ENCODE measurements around the gene FBXO2.
"Not testable (repeated sequence)": the region's sequence is repeated elsewhere in the genome, so short reads cannot be mapped to it uniquely, and the experiment has no call there.

Gene FBXO2

GRCh38 chr1:11617314-11617713 is 36.9 kb downstream of the FBXO2 start:
- no peak for TF ChIP-seq TAF1 (IDR thresholded peaks at IDR 0.05; ENCODE audit: low read depth, low read length)
- TF ChIP-seq POLR2A (IDR thresholded peaks at IDR 0.05; ENCODE audit: low read depth, low read length) = no peak
- FAIRE-seq (no peak), DNase-seq (ENCODE audit: insufficient read length, low spot score) (no peak)

DNA sequence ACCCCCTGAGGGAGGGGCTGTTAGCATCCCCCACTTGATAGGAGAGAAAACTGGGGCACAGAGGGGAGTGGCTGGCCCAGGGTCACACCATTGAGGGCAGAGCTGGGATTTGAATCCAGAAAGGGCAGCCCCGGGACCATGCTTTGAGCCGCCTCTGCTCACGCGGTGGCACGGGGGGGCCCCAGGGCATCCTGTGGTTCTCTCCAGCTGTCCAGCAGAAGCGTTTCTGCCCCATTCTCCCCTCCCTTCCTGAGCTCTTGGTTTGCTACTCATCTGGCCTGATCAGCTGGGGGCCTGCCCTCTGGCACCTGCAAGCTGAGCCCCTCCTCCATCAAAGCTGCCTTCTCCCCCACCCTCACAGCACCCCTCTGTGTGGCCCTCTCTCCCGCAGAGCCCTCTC is 37.5 kb downstream of the FBXO2 start:
- DNase-seq (ENCODE audit: insufficient read length, low spot score) = no peak
- TF ChIP-seq POLR2A (IDR thresholded peaks at IDR 0.05; ENCODE audit: low read depth, low read length) = no peak
- no peak for FAIRE-seq

DNA sequence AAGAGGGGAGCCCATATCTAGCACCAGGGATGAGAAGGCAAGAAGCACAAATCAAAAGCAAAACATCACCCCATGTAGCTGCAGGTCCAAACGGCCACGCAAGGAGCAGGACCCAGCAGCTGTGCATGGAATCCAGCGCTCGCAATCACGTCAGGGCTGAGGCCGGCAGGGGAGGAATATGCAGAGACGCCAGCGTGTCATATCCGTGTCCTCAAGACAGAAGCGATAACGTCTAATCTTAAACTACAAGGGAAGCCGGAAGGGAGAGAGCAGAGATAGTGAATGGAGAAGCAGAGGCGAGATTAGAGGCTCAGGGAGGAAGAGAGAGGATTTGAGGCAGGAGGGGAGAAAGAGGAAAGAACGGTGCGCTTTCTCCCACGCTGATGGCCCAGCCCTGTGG is 39.1 kb downstream of the FBXO2 start:
- TF ChIP-seq POU2F2 (IDR thresholded peaks at IDR 0.05; ENCODE audit: low read depth, low read length) (no peak), POLR2AphosphoS5 (IDR thresholded peaks at IDR 0.05; ENCODE audit: low read depth, low read length) (no peak), POLR2A (IDR thresholded peaks at IDR 0.05; ENCODE audit: low read depth, low read length) (no peak), TAF1 (IDR thresholded peaks at IDR 0.05; ENCODE audit: low read depth, low read length) (no peak), SPI1 (IDR thresholded peaks at IDR 0.05; ENCODE audit: low read depth, low read length) (no peak), PAX5 (IDR thresholded peaks at IDR 0.05; ENCODE audit: insufficient read depth, low read length, severe bottlenecking) (no peak)
- DNase-seq (ENCODE audit: insufficient read length, low spot score) (no peak), FAIRE-seq (no peak)

DNA sequence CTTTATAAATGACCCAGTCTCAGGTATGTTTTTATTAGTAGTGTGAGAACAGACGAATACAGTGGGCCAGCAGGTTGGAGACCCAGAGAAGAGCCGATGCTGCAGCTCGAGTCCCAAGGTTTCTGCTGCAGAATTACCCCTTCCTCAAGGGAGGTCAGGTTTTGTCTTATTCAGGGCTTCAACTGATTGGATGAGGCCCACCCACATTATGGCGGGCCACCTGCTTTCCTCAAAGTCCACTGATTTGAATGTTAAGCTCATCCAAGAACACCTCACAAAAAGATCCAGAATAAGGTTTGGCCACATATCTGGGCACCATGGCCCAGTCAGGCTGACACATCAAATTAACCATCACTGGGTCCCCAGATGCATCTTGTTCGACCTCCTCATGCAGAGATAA is 40.9 kb downstream of the FBXO2 start:
- FAIRE-seq (no peak), DNase-seq (ENCODE audit: insufficient read length, low spot score) (no peak)
- TF ChIP-seq POU2F2 (IDR thresholded peaks at IDR 0.05; ENCODE audit: low read depth, low read length) = no peak
- TF ChIP-seq SPI1 (IDR thresholded peaks at IDR 0.05; ENCODE audit: low read depth, low read length) = no peak
- TF ChIP-seq POLR2AphosphoS5 (IDR thresholded peaks at IDR 0.05; ENCODE audit: low read depth, low read length) = no peak
- no peak for TF ChIP-seq PAX5 (IDR thresholded peaks at IDR 0.05; ENCODE audit: insufficient read depth, low read length, severe bottlenecking)
- TF ChIP-seq POLR2A (IDR thresholded peaks at IDR 0.05; ENCODE audit: low read depth, low read length) = no peak
- no peak for TF ChIP-seq TAF1 (IDR thresholded peaks at IDR 0.05; ENCODE audit: low read depth, low read length)

GRCh38 chr1:11611638-11612327 is 42.4 kb downstream of the FBXO2 start:
- DNase-seq (ENCODE audit: insufficient read length, low spot score) = no peak
- no peak for FAIRE-seq
- no peak for TF ChIP-seq POU2F2 (IDR thresholded peaks at IDR 0.05; ENCODE audit: low read depth, low read length)
- TF ChIP-seq PAX5 (IDR thresholded peaks at IDR 0.05; ENCODE audit: insufficient read depth, low read length, severe bottlenecking) = no peak
- TF ChIP-seq TAF1 (IDR thresholded peaks at IDR 0.05; ENCODE audit: low read depth, low read length) = no peak

GRCh38 chr1:11610629-11611180 is 43.5 kb downstream of the FBXO2 start:
- DNase-seq (ENCODE audit: insufficient read length, low spot score) (no peak), FAIRE-seq (no peak)
- TF ChIP-seq SPI1 (IDR thresholded peaks at IDR 0.05; ENCODE audit: low read depth, low read length) (no peak), TAF1 (IDR thresholded peaks at IDR 0.05; ENCODE audit: low read depth, low read length) (no peak), PAX5 (IDR thresholded peaks at IDR 0.05; ENCODE audit: insufficient read depth, low read length, severe bottlenecking) (no peak), POLR2A (IDR thresholded peaks at IDR 0.05; ENCODE audit: low read depth, low read length) (no peak), POU2F2 (IDR thresholded peaks at IDR 0.05; ENCODE audit: low read depth, low read length) (no peak), POLR2AphosphoS5 (IDR thresholded peaks at IDR 0.05; ENCODE audit: low read depth, low read length) (no peak)

DNA sequence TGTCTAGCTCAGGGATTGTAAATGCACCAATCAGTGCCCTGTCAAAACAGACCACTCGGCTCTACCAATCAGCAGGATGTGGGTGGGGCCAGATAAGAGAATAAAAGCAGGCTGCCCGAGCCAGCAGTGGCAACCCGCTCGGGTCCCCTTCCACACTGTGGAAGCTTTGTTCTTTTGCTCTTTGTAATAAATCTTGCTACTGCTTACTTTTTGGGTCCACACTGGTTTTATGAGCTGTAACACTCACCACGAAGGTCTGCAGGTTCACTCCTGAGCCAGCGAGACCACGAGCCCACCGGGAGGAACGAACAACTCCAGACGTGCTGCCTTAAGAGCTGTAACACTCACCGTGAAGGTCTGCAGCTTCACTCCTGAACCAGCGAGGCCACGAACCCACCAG is 44.9 kb downstream of the FBXO2 start:
- DNase-seq (ENCODE audit: insufficient read length, low spot score); FAIRE-seq: not testable (repeated sequence)

DNA sequence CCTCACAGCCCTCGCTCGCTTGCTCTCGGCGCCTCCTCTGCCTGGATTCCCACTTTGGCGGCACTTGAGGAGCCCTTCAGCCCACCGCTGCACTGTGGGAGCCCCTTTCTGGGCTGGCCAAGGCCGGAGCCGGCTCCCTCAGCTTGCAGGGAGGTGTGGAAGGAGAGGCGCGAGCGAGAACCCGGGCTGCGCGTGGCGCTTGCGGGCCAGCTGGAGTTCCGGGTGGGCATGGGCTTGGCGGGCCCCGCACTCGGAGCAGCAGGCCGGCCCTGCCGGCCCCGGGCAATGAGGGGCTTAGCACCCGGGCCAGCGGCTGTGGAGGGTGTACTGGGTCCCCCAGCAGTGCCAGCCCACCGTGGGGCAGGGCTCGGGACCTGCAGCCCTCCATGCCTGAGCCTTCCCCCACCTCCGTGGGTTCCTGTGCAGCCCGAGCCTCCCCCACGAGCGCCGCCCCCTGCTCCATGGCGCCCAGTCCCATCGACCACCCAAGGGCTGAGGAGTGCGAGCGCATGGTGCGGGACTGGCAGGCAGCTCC is 45.6 kb downstream of the FBXO2 start:
- not testable (repeated sequence) for FAIRE-seq; DNase-seq (ENCODE audit: insufficient read length, low spot score)

DNA sequence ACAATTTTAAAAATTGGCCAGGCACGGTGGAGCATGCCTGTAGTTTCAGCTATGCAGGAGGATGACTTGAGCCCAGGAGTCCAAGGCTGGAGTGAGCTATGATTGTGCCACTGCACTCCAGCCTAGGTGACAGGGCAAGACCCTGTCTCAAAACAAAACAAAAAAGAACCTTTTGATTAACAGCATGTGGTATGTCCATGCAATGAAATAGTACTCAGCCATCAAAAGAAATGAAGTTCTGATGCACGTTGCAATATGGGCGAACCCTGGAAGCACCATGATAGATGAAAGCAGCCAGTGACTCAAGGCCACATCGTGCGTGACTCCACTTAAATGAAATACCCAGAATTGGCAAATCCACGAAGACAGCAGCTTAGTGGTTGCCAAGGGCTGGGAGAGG is 47.5 kb downstream of the FBXO2 start:
- FAIRE-seq (no peak), DNase-seq (ENCODE audit: insufficient read length, low spot score) (no peak)
- TF ChIP-seq SPI1 (IDR thresholded peaks at IDR 0.05; ENCODE audit: low read depth, low read length) (no peak), POLR2A (IDR thresholded peaks at IDR 0.05; ENCODE audit: low read depth, low read length) (no peak), TAF1 (IDR thresholded peaks at IDR 0.05; ENCODE audit: low read depth, low read length) (no peak), POLR2AphosphoS5 (IDR thresholded peaks at IDR 0.05; ENCODE audit: low read depth, low read length) (no peak), POU2F2 (IDR thresholded peaks at IDR 0.05; ENCODE audit: low read depth, low read length) (no peak)

GRCh38 chr1:11602981-11603380 is 51.2 kb downstream of the FBXO2 start:
- no peak for DNase-seq (ENCODE audit: insufficient read length, low spot score)
- TF ChIP-seq POU2F2 (IDR thresholded peaks at IDR 0.05; ENCODE audit: low read depth, low read length) (no peak), TAF1 (IDR thresholded peaks at IDR 0.05; ENCODE audit: low read depth, low read length) (no peak), POLR2AphosphoS5 (IDR thresholded peaks at IDR 0.05; ENCODE audit: low read depth, low read length) (no peak), POLR2A (IDR thresholded peaks at IDR 0.05; ENCODE audit: low read depth, low read length) (no peak)
- no peak for FAIRE-seq

GRCh38 chr1:11602424-11602823 is 51.8 kb downstream of the FBXO2 start:
- TF ChIP-seq PAX5 (IDR thresholded peaks at IDR 0.05; ENCODE audit: insufficient read depth, low read length, severe bottlenecking) (no peak), SPI1 (IDR thresholded peaks at IDR 0.05; ENCODE audit: low read depth, low read length) (no peak), TAF1 (IDR thresholded peaks at IDR 0.05; ENCODE audit: low read depth, low read length) (no peak), POLR2A (IDR thresholded peaks at IDR 0.05; ENCODE audit: low read depth, low read length) (no peak), POLR2AphosphoS5 (IDR thresholded peaks at IDR 0.05; ENCODE audit: low read depth, low read length) (no peak), POU2F2 (IDR thresholded peaks at IDR 0.05; ENCODE audit: low read depth, low read length) (no peak)
- FAIRE-seq (no peak), DNase-seq (ENCODE audit: insufficient read length, low spot score) (no peak)
